GM23338 (cell line): ENCODE measurements around the gene EYS. TPM values are rescaled to one million over a fixed set of nuclear protein-coding genes. Genes with fewer than 3 reads are reported as not detected.

ENCODE experiments used
- ATAC-seq: fragments of 200-7000 bp; cut with Tn5 transposase; 3 replicates; pipeline ENCODE4 v1.9.1; 2020
- DNase-seq: peaks from one replicate; pipeline ENCODE4 v3.0.0-alpha.2; 2015; ENCODE audit warnings: low spot score
- H2AFZ ChIP-seq: fragments of 200-600 bp; sonication (generic); 2 replicates; pipeline ENCODE4 v1.8.0; 2016; ENCODE audit warnings: antibody characterized with exemption, mild to moderate bottlenecking, moderate library complexity
- H3F3A ChIP-seq: fragments of 200-600 bp; sonication (generic); replicated peaks from 2 replicates; pipeline ENCODE4 v1.8.0; 2017; ENCODE audit warnings: antibody characterized with exemption, mixed run types, low read depth
- H3K27ac ChIP-seq: fragments of 200-600 bp; sonication (generic); 2 replicates; pipeline ENCODE4 v1.6.1; 2016; ENCODE audit warnings: low read depth
- H3K27me3 ChIP-seq: fragments of 200-600 bp; sonication (generic); 2 replicates; pipeline ENCODE4 v1.8.0; 2016; ENCODE audit warnings: mild to moderate bottlenecking, mixed run types, moderate library complexity; ENCODE audit not compliant: insufficient read depth
- H3K36me3 ChIP-seq: fragments of 200-600 bp; sonication (generic); 2 replicates; pipeline ENCODE4 v1.8.0; 2016; ENCODE audit warnings: mild to moderate bottlenecking; ENCODE audit not compliant: insufficient read depth
- H3K4me1 ChIP-seq: fragments of 200-600 bp; sonication (generic); 2 replicates; pipeline ENCODE4 v1.8.0; 2016; ENCODE audit warnings: mild to moderate bottlenecking, moderate library complexity; ENCODE audit not compliant: insufficient read depth
- H3K4me2 ChIP-seq: fragments of 200-600 bp; sonication (generic); 2 replicates; pipeline ENCODE4 v1.7.1; 2017; ENCODE audit warnings: mixed run types
- H3K4me3 ChIP-seq: fragments of 200-600 bp; sonication (generic); 2 replicates; pipeline ENCODE4 v1.6.1; 2016; ENCODE audit warnings: mixed run types
- H3K79me2 ChIP-seq: fragments of 200-600 bp; sonication (generic); replicated peaks from 2 replicates; pipeline ENCODE4 v1.8.0; 2017; ENCODE audit warnings: mild to moderate bottlenecking; ENCODE audit not compliant: insufficient read depth
- H3K9me2 ChIP-seq: fragments of 200-600 bp; sonication (generic); 2 replicates; pipeline ENCODE4 v1.8.0; 2017; ENCODE audit not compliant: insufficient read depth
- H4K20me1 ChIP-seq: fragments of 200-600 bp; sonication (generic); replicated peaks from 2 replicates; pipeline ENCODE4 v1.8.0; 2017; ENCODE audit warnings: mild to moderate bottlenecking; ENCODE audit not compliant: insufficient read depth
- H3K27ac Mint-ChIP-seq: 2 replicates; pipeline ENCODE4 v1.8.0; 2020; ENCODE audit warnings: inconsistent platforms, mild to moderate bottlenecking, moderate library complexity, mixed read lengths
- H3K27me3 Mint-ChIP-seq: 3 replicates; pipeline ENCODE4 v1.8.0; 2022; ENCODE audit warnings: low read depth, mild to moderate bottlenecking, moderate library complexity, mixed read lengths, inconsistent platforms; ENCODE audit not compliant: insufficient read depth, poor library complexity
- H3K36me3 Mint-ChIP-seq: 3 replicates; pipeline ENCODE4 v1.8.0; 2021; ENCODE audit warnings: low read depth, mild to moderate bottlenecking, inconsistent platforms, moderate library complexity, mixed read lengths
- H3K4me1 Mint-ChIP-seq: 3 replicates; pipeline ENCODE4 v1.8.0; 2020; ENCODE audit warnings: mild to moderate bottlenecking, inconsistent platforms, mixed read lengths
- H3K4me3 Mint-ChIP-seq: 3 replicates; pipeline ENCODE4 v1.8.0; 2021; ENCODE audit warnings: moderate library complexity, mild to moderate bottlenecking, inconsistent platforms, mixed read lengths
- H3K9me3 Mint-ChIP-seq: 3 replicates; pipeline ENCODE4 v1.8.0; 2020; ENCODE audit warnings: moderate library complexity, mild to moderate bottlenecking, inconsistent platforms, mixed read lengths
- CREB1 ChIP-seq: fragments of 250-450 bp; sonication (Bioruptor Pico); IDR thresholded peaks from 2 replicates; pipeline ENCODE4 v1.5.0; 2020; ENCODE audit warnings: low read depth, mild to moderate bottlenecking, moderate library complexity
- ETS1 ChIP-seq: IDR thresholded peaks from 2 replicates; pipeline ENCODE4 v1.6.1; 2016; ENCODE audit warnings: antibody characterized with exemption
- EZH2 ChIP-seq: fragments of 200-600 bp; sonication (generic); IDR thresholded peaks from one replicate; pipeline ENCODE4 v1.8.0; 2017; ENCODE audit warnings: antibody characterized with exemption, mild to moderate bottlenecking, low read depth; ENCODE audit not compliant: unreplicated experiment
- EZH2phosphoT487 ChIP-seq: fragments of 200-600 bp; sonication (generic); IDR thresholded peaks from one replicate; pipeline ENCODE4 v1.8.1; 2018; ENCODE audit warnings: antibody characterized with exemption; ENCODE audit not compliant: unreplicated experiment
- JUNB ChIP-seq: IDR thresholded peaks from one replicate; pipeline ENCODE4 v1.6.1; 2016; ENCODE audit warnings: antibody characterized with exemption; ENCODE audit not compliant: unreplicated experiment
- NANOG ChIP-seq: IDR thresholded peaks from 2 replicates; pipeline ENCODE4 v1.6.1; 2016; ENCODE audit warnings: antibody characterized with exemption, borderline replicate concordance
- POLR2AphosphoS5 ChIP-seq: IDR thresholded peaks from 2 replicates; pipeline ENCODE4 v1.6.1; 2016; ENCODE audit warnings: antibody characterized with exemption, low read depth
- REST ChIP-seq: IDR thresholded peaks from one replicate; pipeline ENCODE4 v1.6.1; 2018; ENCODE audit warnings: antibody characterized with exemption; ENCODE audit not compliant: unreplicated experiment
- STAT1 ChIP-seq: IDR thresholded peaks from one replicate; pipeline ENCODE4 v1.6.1; 2016; ENCODE audit warnings: antibody characterized with exemption; ENCODE audit not compliant: unreplicated experiment
- ZNF114 ChIP-seq: fragments of 250-450 bp; sonication (Bioruptor Pico); IDR thresholded peaks from 2 replicates; pipeline ENCODE4 v1.5.0; 2020; ENCODE audit warnings: mild to moderate bottlenecking, moderate library complexity
- ZNF331 ChIP-seq: fragments of 250-450 bp; sonication (Bioruptor Pico); IDR thresholded peaks from 2 replicates; pipeline ENCODE4 v1.5.0; 2020; ENCODE audit warnings: low read depth, mild to moderate bottlenecking, moderate library complexity
- ZNF462 ChIP-seq: fragments of 250-450 bp; sonication (Bioruptor Pico); IDR thresholded peaks from 2 replicates; pipeline ENCODE4 v1.5.0; 2020; ENCODE audit warnings: mild to moderate bottlenecking, moderate library complexity
- polyA plus RNA-seq: library from polyadenylated mRNA; unstranded; fragments of >200 nt; fragmentation: Nextera tagmentation; extraction: Ambion mirVana; gene quantifications from 2 replicates; pipeline ENCODE4 v1.2.1, GENCODE V29; 2016
- total RNA-seq: library from RNA; depleted of rRNA; stranded (reverse); fragments of >200 nt; shearing (Covaris generic); gene quantifications from 2 replicates; pipeline ENCODE4 v1.2.3, GENCODE V29; 2014
- TF ChIP-seq, protein P1 (sequence below), 2 experiments: fragments of 200-600 bp in 1 of 2; sonication (generic) in 1 of 2; conservative IDR thresholded peaks; 2 replicates each; pipeline versions ENCODE4 v1.5.1 to v1.6.1; 2016 to 2017; ENCODE audit warnings: antibody characterized with exemption in 2 of 2, low read depth in 2 of 2, mild to moderate bottlenecking in 2 of 2, moderate library complexity in 1 of 2

Gene EYS
- total and polyA plus RNA-seq, 2 experiments from 2014 or later = 0.38 to 0.52 TPM

GRCh38 chr6:64479134-64479533 lies 1227.9 kb downstream of the EYS start:
- no peak for ATAC-seq
- Histone ChIP-seq H3K27ac (no peak overlapping the region), H3K4me1 (no peaks in the 10 kb centered on the region), H3K36me3 (no peaks in the 10 kb centered on the region), H3K9me2 (no peaks in the 10 kb centered on the region), H3K4me3 (no peak overlapping the region), H3F3A (no peaks in the 10 kb centered on the region), H3K4me2 (no peak overlapping the region), H4K20me1 (no peaks in the 10 kb centered on the region), H2AFZ (no peak overlapping the region), H3K79me2 (no peaks in the 10 kb centered on the region), H3K27me3 (no peaks in the 10 kb centered on the region)
- no peak overlapping the region for H3K4me3 Mint-ChIP-seq
- DNase-seq = no peak
- H3K9me3 Mint-ChIP-seq = no peaks in the 10 kb centered on the region
- H3K4me1 Mint-ChIP-seq = no peaks in the 10 kb centered on the region
- no peak for TF ChIP-seq EZH2
- no peak for TF ChIP-seq ZNF462 (CRISPR knock-in tag)
- TF ChIP-seq JUNB = no peak
- TF ChIP-seq ZNF331 (CRISPR knock-in tag) = no peak
- TF ChIP-seq CREB1 = no peak
- TF ChIP-seq ZNF114 (CRISPR knock-in tag) = no peak
- TF ChIP-seq STAT1 = no peak
- no peak for TF ChIP-seq NANOG
- no peak for TF ChIP-seq REST
- TF ChIP-seq POLR2AphosphoS5 = no peak
- no peak for TF ChIP-seq ETS1
- TF ChIP-seq, protein P1, sequence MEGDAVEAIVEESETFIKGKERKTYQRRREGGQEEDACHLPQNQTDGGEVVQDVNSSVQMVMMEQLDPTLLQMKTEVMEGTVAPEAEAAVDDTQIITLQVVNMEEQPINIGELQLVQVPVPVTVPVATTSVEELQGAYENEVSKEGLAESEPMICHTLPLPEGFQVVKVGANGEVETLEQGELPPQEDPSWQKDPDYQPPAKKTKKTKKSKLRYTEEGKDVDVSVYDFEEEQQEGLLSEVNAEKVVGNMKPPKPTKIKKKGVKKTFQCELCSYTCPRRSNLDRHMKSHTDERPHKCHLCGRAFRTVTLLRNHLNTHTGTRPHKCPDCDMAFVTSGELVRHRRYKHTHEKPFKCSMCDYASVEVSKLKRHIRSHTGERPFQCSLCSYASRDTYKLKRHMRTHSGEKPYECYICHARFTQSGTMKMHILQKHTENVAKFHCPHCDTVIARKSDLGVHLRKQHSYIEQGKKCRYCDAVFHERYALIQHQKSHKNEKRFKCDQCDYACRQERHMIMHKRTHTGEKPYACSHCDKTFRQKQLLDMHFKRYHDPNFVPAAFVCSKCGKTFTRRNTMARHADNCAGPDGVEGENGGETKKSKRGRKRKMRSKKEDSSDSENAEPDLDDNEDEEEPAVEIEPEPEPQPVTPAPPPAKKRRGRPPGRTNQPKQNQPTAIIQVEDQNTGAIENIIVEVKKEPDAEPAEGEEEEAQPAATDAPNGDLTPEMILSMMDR (conservative IDR thresholded peaks at IDR 0.05; ENCODE audit: low read depth in 2 of 2) = no peak
- no peak for TF ChIP-seq EZH2phosphoT487
- no peaks in the 10 kb centered on the region for H3K36me3 Mint-ChIP-seq
- no peaks in the 10 kb centered on the region for H3K27me3 Mint-ChIP-seq
- no peak overlapping the region for H3K27ac Mint-ChIP-seq
